Prostate gland (tissue), 2 donors: ENCODE measurements around the gene MAS1L.

Experiments used
- CTCF ChIP-seq, 4 experiments: fragments of 200-600 bp in 2 of 4; fragments of 450-650 bp in 2 of 4; sonication (generic) in 2 of 4; IDR thresholded peaks; 1 replicate in 3 of 4; 2 replicates in 1 of 4; pipeline ENCODE4 v1.5.1; 2016 to 2019; ENCODE audit warnings: antibody characterized with exemption in 4 of 4, mild to moderate bottlenecking in 2 of 4, moderate library complexity in 2 of 4
- POLR2A ChIP-seq: fragments of 450-650 bp; IDR thresholded peaks from one replicate; pipeline ENCODE4 v1.6.1; 2016; ENCODE audit warnings: antibody characterized with exemption, mild to moderate bottlenecking
- POLR2AphosphoS5 ChIP-seq: sonication (generic); formaldehyde crosslinking; IDR thresholded peaks from one replicate; pipeline ENCODE4 v1.6.1; 2017; ENCODE audit warnings: antibody characterized with exemption

- TF ChIP-seq CTCF (IDR thresholded peaks at IDR 0.05) (no peak), POLR2A (no peak), POLR2AphosphoS5 (no peak)
Observed at GRCh38 chr6:29465279-29465678, 22.5 kb downstream of the MAS1L start.
